CD14-positive monocyte (primary cell): ENCODE data around the gene SUCLG2. TPM values are rescaled to one million over a fixed set of nuclear protein-coding genes. Genes with fewer than 3 reads are reported as not detected.

Experiments
- DNase-seq, 3 donors: peaks; one replicate each; pipeline ENCODE4 v3.0.0-alpha.2; 2011 to 2022
- H2AFZ ChIP-seq: 2 replicates; pipeline ENCODE4 v1.6.0; 2012; ENCODE audit warnings: mild to moderate bottlenecking, low read depth, low read length, inconsistent platforms; ENCODE audit not compliant: insufficient read depth, poor library complexity, severe bottlenecking
- H3K27ac ChIP-seq, 2 donors: 1 replicate in 1 of 2; 2 replicates in 1 of 2; pipeline ENCODE4 v1.5.1; 2012 to 2013; ENCODE audit warnings: low read length in 2 of 2, control low read depth in 1 of 2, inconsistent platforms in 1 of 2, low read depth in 1 of 2, mild to moderate bottlenecking in 1 of 2
- H3K27me3 ChIP-seq, 2 donors: one replicate each; pipeline versions ENCODE4 v1.6.0 to v1.6.1; 2011 to 2013; ENCODE audit warnings: low read length in 2 of 2; ENCODE audit not compliant: control insufficient read depth in 2 of 2, insufficient read depth in 2 of 2
- H3K36me3 ChIP-seq, 2 donors: replicated peaks in 1 of 2; 1 replicate in 1 of 2; 2 replicates in 1 of 2; pipeline versions ENCODE4 v1.5.1 to v1.6.1; 2012 to 2013; ENCODE audit warnings: low read length in 2 of 2, control low read depth in 1 of 2, inconsistent platforms in 1 of 2, mild to moderate bottlenecking in 1 of 2; ENCODE audit not compliant: insufficient read depth in 2 of 2, control insufficient read depth in 1 of 2
- H3K4me1 ChIP-seq, 2 donors: 1 replicate in 1 of 2; 2 replicates in 1 of 2; pipeline versions ENCODE4 v1.5.1 to v1.6.1; 2012 to 2013; ENCODE audit warnings: low read length in 2 of 2, control low read depth in 1 of 2, inconsistent platforms in 1 of 2, mild to moderate bottlenecking in 1 of 2, moderate library complexity in 1 of 2; ENCODE audit not compliant: insufficient read depth in 2 of 2, control insufficient read depth in 1 of 2
- H3K4me2 ChIP-seq: replicated peaks from 2 replicates; pipeline ENCODE3; 2012; ENCODE audit warnings: low read length, moderate library complexity, mild to moderate bottlenecking; ENCODE audit not compliant: poor library complexity, severe bottlenecking; ENCODE audit errors: extremely low read depth
- H3K4me3 ChIP-seq, 3 experiments: fragments of 200-600 bp in 1 of 3; sonication (generic) in 1 of 3; replicated peaks in 1 of 3; 1 replicate in 2 of 3; 2 replicates in 1 of 3; pipeline ENCODE4 v1.5.1; 2011 to 2013; ENCODE audit warnings: low read length in 3 of 3, mild to moderate bottlenecking in 3 of 3, control low read depth in 2 of 3, low read depth in 2 of 3, inconsistent platforms in 1 of 3, moderate library complexity in 1 of 3
- H3K79me2 ChIP-seq: 2 replicates; pipeline ENCODE4 v1.6.0; 2012; ENCODE audit warnings: mild to moderate bottlenecking, control low read depth, inconsistent platforms, low read length, moderate library complexity; ENCODE audit not compliant: insufficient read depth
- H3K9ac ChIP-seq: 2 replicates; pipeline ENCODE4 v1.6.0; 2017; ENCODE audit warnings: low read length, mild to moderate bottlenecking; ENCODE audit not compliant: insufficient read depth, poor library complexity, severe bottlenecking
- H3K9me3 ChIP-seq, 2 donors: replicated peaks in 1 of 2; 1 replicate in 1 of 2; 2 replicates in 1 of 2; pipeline versions ENCODE4 v1.5.1 to v1.6.1; 2012 to 2013; ENCODE audit warnings: low read length in 2 of 2, control low read depth in 1 of 2; ENCODE audit not compliant: control insufficient read depth in 1 of 2, insufficient read depth in 1 of 2
- H4K20me1 ChIP-seq: 2 replicates; pipeline ENCODE4 v1.6.0; 2012; ENCODE audit warnings: mild to moderate bottlenecking, low read length, control low read depth, moderate library complexity; ENCODE audit not compliant: insufficient read depth
- H3K27ac Mint-ChIP-seq, 7 donors: one replicate each; pipeline ENCODE4 v1.8.0; 2020; ENCODE audit warnings: mild to moderate bottlenecking in 7 of 7, mixed read lengths in 7 of 7, moderate library complexity in 6 of 7, inconsistent platforms in 2 of 7
- H3K27me3 Mint-ChIP-seq, 3 donors: one replicate each; pipeline ENCODE4 v1.8.0; 2021 to 2022; ENCODE audit warnings: low read depth in 3 of 3, mild to moderate bottlenecking in 3 of 3, mixed read lengths in 3 of 3, moderate library complexity in 3 of 3, inconsistent platforms in 1 of 3
- H3K36me3 Mint-ChIP-seq, 2 donors: one replicate each; pipeline ENCODE4 v1.8.0; 2020; ENCODE audit warnings: mixed read lengths in 2 of 2, inconsistent platforms in 1 of 2, mild to moderate bottlenecking in 1 of 2
- H3K4me1 Mint-ChIP-seq: one replicate; pipeline ENCODE4 v1.8.0; 2020; ENCODE audit warnings: mild to moderate bottlenecking, mixed read lengths
- H3K4me3 Mint-ChIP-seq, 2 donors: one replicate each; pipeline ENCODE4 v1.8.0; 2020; ENCODE audit warnings: mild to moderate bottlenecking in 2 of 2, mixed read lengths in 2 of 2, moderate library complexity in 1 of 2
- H3K9me3 Mint-ChIP-seq, 7 donors: one replicate each; pipeline ENCODE4 v1.8.0; 2020 to 2022; ENCODE audit warnings: mixed read lengths in 7 of 7, mild to moderate bottlenecking in 6 of 7, moderate library complexity in 6 of 7, inconsistent platforms in 2 of 7
- WGBS: methylation state at CpG from one replicate; pipeline ENCODE4 v1.1.5; 2013; ENCODE audit warnings: missing lambda C conversion rate; ENCODE audit not compliant: insufficient coverage; 5-methylcytosine and 5-hydroxymethylcytosine counted together
- intact Hi-C, 2 donors: fragments of 100-400 bp; cut with micrococcal nuclease; formaldehyde crosslinking; loops; one replicate each; pipeline versions ENCODE4 v1.15.0 to v1.15.1; 2023
- polyA plus RNA-seq, 3 donors: library from polyadenylated mRNA; depleted of rRNA in 1 of 3; unstranded in 2 of 3; stranded (reverse) in 1 of 3; fragments of 300-500 nt in 2 of 3; fragments of >200 nt in 1 of 3; fragmentation: Illumina TruSeq in 2 of 3; gene quantifications; 1 replicate in 2 of 3; 2 replicates in 1 of 3; pipeline ENCODE4 v1.2.3, GENCODE V29; 2012 to 2021
- TF ChIP-seq, protein P1 (sequence below): fragments of 200-600 bp; IDR thresholded peaks from one replicate; pipeline ENCODE4 v1.8.0; 2022; ENCODE audit warnings: antibody characterized with exemption, mild to moderate bottlenecking

Gene SUCLG2
- polyA plus RNA-seq, 3 donors = 10.8 to 37.5 (median 32.9) TPM

DNA sequence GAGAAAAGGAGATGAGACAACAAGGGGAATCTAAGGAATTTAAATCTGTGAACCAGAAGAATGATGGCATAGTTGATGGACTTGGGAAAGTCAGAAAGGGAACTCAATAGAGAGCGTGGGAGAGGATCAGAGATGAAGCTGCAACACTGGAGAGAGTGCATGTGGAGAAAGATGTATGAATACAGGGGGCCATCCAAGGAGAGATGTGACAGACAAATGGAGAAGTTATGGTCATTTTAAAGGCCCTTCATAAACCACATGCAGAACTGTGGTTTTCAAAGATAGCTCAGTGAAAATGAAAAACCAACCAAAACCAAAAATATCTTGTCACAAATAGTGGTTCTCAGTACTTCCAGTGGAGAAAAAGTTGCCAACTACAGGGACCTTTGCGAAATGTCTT lies 265.2 kb downstream of the SUCLG2 start:
- intact Hi-C loops = loop anchor here in 1 of 2 donors (10.0 kb wide), 2 partner anchors 406 to 1486 kb away; no protein-coding TSS in a partner anchor
- no peaks in the 10 kb centered on the region for H3K79me2 ChIP-seq
- peaks cover 0 to 9% (median 0%) of the 10 kb centered on the region in 3 donors for H3K27me3 Mint-ChIP-seq
- no peak overlapping the region for H3K27ac ChIP-seq
- no peaks in the 10 kb centered on the region for H3K27me3 ChIP-seq
- no peaks in the 10 kb centered on the region for H3K4me1 ChIP-seq
- no peak overlapping the region for H3K27ac Mint-ChIP-seq
- no peaks in the 10 kb centered on the region for H3K36me3 ChIP-seq
- peaks cover 0 to 17% (median 5%) of the 10 kb centered on the region in 7 donors for H3K9me3 Mint-ChIP-seq
- no peak overlapping the region for H3K9ac ChIP-seq
- H3K4me1 Mint-ChIP-seq = peaks cover 5% of the 10 kb centered on the region
- no CpG with 5 or more reads among the region's 2 CpGs for WGBS
- H4K20me1 ChIP-seq = no peaks in the 10 kb centered on the region
- no peak overlapping the region for H2AFZ ChIP-seq
- TF ChIP-seq, protein P1, sequence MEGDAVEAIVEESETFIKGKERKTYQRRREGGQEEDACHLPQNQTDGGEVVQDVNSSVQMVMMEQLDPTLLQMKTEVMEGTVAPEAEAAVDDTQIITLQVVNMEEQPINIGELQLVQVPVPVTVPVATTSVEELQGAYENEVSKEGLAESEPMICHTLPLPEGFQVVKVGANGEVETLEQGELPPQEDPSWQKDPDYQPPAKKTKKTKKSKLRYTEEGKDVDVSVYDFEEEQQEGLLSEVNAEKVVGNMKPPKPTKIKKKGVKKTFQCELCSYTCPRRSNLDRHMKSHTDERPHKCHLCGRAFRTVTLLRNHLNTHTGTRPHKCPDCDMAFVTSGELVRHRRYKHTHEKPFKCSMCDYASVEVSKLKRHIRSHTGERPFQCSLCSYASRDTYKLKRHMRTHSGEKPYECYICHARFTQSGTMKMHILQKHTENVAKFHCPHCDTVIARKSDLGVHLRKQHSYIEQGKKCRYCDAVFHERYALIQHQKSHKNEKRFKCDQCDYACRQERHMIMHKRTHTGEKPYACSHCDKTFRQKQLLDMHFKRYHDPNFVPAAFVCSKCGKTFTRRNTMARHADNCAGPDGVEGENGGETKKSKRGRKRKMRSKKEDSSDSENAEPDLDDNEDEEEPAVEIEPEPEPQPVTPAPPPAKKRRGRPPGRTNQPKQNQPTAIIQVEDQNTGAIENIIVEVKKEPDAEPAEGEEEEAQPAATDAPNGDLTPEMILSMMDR = no peak
- H3K9me3 ChIP-seq = no peaks in the 10 kb centered on the region
- no peak overlapping the region for H3K4me3 ChIP-seq
- no peak overlapping the region for H3K4me3 Mint-ChIP-seq
- no peak for DNase-seq
- H3K4me2 ChIP-seq = no peak overlapping the region
- H3K36me3 Mint-ChIP-seq = peaks cover 22 to 47% of the 10 kb centered on the region in 2 donors

DNA sequence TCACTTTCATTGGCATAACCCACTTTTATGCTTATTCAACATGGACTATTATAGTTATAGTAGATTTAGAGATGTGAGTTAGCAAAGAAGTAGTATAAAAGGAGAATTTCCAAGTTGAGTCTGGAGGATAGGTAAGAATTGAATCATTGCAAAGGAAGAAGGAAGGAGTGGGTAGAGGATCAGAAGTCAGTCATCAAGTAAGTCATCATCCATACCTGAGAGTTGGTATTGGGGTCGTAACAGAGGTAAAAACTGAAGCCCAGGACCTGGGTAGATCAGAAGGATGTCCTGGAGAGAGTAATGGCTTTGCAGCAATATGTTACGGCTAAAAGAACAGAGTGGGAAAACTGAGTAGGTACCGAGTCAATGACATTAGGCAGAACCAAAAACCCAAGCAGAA lies 265.7 kb downstream of the SUCLG2 start:
- Mint-ChIP-seq H3K36me3 (peaks cover 20 to 47% of the 10 kb centered on the region in 2 donors), H3K27ac (no peak overlapping the region)
- TF ChIP-seq, protein P1 = no peak

More for the DNA sequence above, 265.7 kb downstream of the SUCLG2 start:
- Histone ChIP-seq H3K27me3 (no peaks in the 10 kb centered on the region), H3K4me2 (no peak overlapping the region), H3K27ac (no peak overlapping the region), H3K9ac (no peak overlapping the region), H3K36me3 (no peaks in the 10 kb centered on the region), H2AFZ (no peak overlapping the region), H3K4me1 (no peaks in the 10 kb centered on the region), H4K20me1 (no peaks in the 10 kb centered on the region), H3K79me2 (no peaks in the 10 kb centered on the region), H3K9me3 (no peaks in the 10 kb centered on the region), H3K4me3 (no peak overlapping the region)
- peaks cover 0 to 17% (median 5%) of the 10 kb centered on the region in 7 donors for H3K9me3 Mint-ChIP-seq
- H3K4me1 Mint-ChIP-seq = peaks cover 5% of the 10 kb centered on the region
- WGBS = 100% methylated on average over 2 of the region's 3 CpGs
- intact Hi-C loops = loop anchor here in 1 of 2 donors (10.0 kb wide), 2 partner anchors 406 to 1486 kb away; no protein-coding TSS in a partner anchor
- no peak for DNase-seq
- H3K27me3 Mint-ChIP-seq = peaks cover 0 to 9% (median 0%) of the 10 kb centered on the region in 3 donors
- H3K4me3 Mint-ChIP-seq = no peak overlapping the region
